GM19238 (cell line): Measurements from ENCODE around the gene LUZP2.

Experiments used
- DNase-seq: peaks from one replicate; pipeline ENCODE4 v3.0.0; 2011; ENCODE audit warnings: low spot score; ENCODE audit not compliant: insufficient read length

The LUZP2 gene

DNA sequence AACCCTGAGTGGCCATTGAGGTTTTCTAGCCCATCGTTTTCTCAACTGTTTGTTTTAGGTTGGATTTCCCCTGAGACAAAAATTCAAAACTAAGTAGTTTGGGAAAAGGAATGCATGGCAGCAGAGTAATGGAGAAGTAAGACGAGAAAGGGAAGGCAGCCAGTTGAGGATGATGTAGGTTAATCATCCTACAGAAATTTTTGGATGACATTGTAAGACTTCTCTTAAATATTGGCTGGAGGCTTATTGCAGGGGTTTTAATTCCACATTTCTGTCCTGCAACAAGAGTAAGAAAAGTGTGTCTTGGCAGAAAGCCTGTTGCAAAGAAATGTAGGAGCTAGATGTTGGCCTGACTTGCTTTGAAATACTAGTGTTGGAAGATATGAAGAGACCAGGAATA lies 308.8 kb downstream of the LUZP2 start:
- no peak for DNase-seq

GRCh38 chr11:24808173-24808572 lies 311.3 kb downstream of the LUZP2 start:
- no peak for DNase-seq

DNA sequence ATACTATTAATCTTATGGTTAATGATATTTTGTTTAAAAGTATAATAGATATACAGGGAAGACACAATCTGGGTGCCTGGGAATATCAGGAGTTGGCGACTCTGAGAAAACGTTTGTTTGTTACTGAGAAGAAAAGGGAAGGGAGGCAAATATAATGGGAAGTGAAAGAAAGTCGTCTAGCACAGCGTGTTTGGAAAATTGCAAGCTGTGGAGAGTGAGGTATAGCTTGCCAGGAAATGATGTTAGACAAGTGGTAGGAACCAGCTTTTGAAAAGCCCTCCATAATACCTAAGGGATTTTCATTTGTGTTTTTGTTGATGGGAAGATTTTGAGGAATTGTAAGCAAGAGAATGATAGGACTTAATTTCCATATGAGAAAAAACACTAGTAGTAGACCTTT lies 322.2 kb downstream of the LUZP2 start:
- DNase-seq = no peak

DNA sequence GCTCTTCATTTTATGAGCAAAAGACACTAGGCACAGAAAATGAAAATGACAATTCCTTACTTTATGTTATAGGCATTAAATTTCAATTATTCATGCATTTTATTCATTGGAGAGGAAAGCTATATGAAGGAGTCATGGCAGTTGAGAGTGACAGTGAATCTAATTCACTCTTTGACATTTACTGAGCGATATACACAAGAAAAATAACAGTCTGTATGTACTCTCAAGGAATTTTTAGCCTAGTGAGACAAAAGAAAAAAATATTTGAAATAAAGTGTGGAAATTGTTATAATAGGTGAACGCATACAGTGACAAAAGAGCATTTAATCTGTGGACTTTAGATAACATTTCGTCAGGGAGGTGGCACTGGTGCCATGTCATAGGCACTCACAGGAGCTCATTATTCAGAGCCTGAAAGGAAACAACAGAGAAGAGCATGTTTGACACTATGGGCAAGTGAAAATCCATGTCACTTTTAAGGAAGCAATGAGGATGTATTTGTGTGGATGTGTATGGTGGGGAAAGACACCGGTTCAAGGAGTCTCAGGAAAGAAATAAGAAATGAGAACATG lies 323.1 kb downstream of the LUZP2 start:
- DNase-seq = no peak

DNA sequence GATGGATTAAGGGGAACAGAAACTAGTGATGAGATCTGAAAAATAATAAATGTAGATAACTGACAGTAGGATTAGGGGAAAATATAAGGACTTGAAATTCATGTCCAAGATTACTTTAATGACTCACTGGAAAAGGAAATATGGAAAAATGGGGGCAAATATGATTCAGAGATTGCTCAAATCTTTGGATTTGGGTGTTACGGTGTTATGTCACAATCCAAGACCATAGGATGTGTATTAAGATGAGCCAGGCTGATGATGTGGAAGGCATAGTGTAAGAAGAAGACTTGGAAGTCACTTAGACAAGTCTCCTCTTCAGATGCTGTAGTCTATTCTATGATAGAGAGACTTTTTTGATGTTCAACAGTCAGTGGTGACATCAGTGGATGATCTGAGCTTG lies 323.7 kb downstream of the LUZP2 start:
- DNase-seq = no peak

DNA sequence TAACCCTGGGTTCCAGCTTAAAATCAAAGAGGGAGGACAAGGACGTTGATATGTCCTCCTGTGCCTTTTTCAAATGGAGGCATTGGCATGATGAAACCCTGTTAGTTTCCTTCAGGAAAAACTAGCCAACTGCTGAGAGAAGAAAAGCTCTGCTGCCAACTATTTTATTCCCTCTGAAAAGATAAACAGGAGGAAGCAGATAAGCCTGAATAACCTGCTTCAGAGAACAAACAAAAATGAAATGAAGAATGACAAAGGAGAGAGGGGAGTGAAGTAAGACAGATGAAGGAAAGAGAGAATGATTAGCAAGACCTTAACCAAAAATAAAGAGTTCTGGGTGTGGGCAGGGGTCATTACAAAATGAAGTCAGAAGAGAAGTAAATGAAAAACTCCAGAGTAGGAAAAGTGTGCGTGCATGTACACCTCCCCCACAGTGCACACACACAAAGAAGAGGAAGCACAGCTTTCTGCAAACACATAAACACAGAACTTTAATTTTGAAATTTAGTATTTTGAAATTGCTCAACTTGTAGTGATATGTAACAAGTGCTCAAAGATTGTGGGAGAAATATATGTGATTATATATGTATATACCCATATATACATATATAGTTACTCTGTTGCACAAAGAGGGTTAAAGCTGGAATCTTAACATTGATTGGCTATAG lies 332.2 kb downstream of the LUZP2 start:
- no peak for DNase-seq

- no peak for DNase-seq
Measured at GRCh38 chr11:24833573-24833972, 336.7 kb downstream of the LUZP2 start.

DNA sequence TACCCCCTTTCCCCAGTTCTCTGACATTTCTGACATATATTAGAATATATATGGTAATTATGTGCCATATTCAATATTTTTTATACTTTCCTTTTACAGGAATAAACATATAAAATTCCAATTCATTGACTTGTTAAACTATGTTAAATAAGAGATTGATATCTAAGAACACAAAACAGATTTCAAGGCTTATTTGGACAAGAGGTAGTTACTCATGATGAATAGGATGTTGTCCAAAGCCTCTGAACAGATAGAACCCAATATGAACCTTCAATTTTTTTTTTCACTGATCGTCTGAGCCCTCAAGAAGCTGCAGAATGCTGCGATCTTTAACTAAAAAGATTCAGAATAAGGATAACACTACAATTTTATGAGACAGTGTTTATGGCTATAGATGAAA lies 340.3 kb downstream of the LUZP2 start:
- DNase-seq = no peak

DNA sequence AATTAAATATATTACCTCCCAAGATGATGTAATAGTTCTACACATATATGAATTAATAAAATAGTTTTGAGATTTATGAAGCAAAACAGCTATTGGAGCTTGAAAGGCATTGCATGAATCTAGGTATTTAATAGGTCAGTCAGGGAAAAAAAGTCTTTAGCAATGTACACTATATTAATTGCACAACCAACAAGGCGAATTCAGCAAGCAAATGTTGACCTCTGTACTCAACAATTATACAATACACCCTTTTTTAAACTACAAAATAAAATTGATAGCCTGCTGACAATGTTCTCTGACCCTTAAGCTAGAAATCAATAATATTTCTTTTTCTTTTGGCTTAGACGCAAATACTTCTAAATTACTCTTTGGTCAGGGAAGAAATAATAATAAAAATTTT lies 345.5 kb downstream of the LUZP2 start:
- no peak for DNase-seq

- DNase-seq = no peak
Measured at GRCh38 chr11:24844406-24844805, 347.6 kb downstream of the LUZP2 start.

GRCh38 chr11:24848857-24849256 lies 352.0 kb downstream of the LUZP2 start:
- DNase-seq = no peak

GRCh38 chr11:24855951-24856350 lies 359.1 kb downstream of the LUZP2 start:
- DNase-seq = no peak

DNA sequence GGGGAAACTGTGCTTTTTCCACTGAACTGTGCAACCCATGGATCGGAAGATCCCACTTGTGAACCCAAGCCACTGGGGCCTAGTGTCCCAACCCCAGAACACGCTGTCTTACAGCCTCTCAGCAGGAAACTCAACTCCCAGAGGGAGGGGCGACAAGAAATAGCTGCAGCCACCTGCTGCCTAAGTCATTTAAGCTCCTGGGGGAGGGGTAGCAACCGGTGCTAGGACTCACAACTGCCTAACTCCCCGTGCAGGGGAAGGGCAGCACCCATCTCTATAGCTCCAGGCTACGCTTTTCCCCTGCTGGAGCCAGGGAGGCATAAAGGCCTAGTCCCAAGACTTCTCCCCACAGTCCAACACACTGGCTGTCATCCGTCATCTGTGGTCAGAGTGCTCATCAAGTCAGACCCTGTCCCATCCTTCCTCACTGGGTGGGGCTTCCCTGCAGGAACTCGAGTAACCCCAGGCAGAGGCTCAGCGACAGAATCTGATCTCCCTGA lies 363.0 kb downstream of the LUZP2 start:
- DNase-seq = no peak

DNA sequence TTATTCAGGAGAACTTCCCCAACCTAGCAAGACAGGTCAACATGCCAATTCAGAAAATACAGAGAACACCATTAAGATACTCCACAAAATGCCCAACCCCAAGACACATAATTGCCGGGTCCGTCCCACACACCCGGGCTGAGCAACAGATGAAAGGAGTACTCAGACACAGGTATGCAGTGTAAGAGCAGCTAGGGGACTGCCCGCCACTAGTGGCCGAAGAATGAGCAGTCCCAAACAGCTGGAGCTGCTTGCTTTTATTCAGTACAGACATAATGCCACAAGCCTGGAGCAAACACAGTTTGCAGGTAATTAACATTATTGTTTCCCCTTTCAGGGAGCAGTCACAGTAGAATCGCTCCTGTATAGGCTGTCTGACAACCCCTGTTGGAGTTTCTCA lies 364.6 kb downstream of the LUZP2 start:
- DNase-seq = no peak

- no peak for DNase-seq
Measured at GRCh38 chr11:24866743-24867142, 369.9 kb downstream of the LUZP2 start.

GRCh38 chr11:24870048-24870447 lies 373.2 kb downstream of the LUZP2 start:
- no peak for DNase-seq

GRCh38 chr11:24872186-24872585 lies 375.3 kb downstream of the LUZP2 start:
- DNase-seq = no peak

DNA sequence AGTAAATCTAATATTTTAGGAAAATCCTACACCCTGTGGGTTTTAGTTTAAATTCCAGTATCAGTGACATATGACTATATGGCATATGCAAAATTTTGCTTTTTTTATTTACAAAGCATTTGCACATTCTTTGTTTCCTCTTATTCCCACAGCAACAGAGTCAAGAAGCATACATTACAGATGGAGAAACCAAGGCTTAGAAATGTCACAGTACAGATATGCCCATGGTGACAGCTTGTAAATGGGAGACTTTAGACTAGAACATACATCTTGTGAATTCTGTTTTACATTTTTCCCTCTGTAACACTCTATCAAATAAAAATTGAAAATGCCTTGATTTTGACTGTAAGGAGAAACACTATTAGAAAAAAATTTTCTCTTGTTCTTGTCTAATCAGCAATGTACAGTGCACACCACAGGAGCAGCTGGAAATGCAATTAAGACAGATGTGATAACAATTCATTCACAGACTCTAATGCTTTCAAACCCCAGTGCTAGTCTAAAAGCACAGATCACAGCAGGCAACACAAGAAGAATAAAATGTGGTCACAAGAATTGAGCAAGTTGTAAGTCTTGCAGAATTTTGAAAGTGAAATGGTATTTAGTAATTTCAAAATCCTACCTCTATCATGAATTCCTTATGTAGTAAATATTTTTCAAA lies 375.9 kb downstream of the LUZP2 start:
- no peak for DNase-seq

DNA sequence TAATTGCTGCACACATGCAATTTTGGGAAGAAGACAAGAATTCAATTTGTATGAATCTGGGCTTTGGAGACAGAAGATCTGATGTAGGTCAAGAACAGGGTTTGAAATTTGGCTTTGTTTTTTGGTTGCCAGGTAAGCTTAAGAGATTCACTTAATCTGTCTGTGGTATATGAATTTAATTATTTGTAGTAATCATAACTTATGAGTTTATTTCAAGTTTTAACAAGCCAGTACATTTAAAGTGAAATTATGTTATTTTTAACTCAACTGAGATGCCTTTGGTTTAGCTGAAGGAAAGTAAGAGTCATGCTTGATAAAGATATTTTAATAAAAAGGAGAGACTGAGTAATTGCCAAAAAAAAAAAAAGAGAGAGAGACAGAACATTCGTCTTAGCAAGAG lies 384.1 kb downstream of the LUZP2 start:
- DNase-seq = no peak

DNA sequence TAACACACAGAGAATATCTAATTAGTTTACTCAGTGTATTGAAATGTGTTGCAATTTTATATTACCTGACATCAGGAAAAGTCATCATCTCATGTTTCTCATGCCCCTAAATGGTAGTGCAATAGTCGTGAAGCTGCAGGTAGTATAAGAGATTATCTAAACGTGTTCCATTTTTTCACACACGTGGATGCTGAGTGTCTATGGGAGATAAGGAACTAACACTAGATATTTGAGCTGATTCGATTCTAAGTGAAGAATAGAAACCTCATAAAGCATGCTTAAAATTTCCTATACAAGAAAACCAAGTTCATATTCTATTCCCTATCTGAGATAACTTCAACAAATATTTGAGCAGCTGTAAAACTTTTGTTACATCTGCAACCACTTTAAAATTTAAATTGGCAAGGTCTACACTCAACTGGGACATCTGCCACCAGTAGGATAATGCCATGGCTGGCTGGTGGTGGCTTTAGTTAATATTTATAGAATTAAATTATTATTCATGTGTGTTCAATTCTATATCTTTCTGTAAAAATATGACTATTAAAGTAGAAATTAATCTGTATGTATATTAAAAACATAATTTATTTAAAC lies 388.8 kb downstream of the LUZP2 start:
- DNase-seq = no peak

GRCh38 chr11:24886880-24887619 lies 390.2 kb downstream of the LUZP2 start:
- no peak for DNase-seq

DNA sequence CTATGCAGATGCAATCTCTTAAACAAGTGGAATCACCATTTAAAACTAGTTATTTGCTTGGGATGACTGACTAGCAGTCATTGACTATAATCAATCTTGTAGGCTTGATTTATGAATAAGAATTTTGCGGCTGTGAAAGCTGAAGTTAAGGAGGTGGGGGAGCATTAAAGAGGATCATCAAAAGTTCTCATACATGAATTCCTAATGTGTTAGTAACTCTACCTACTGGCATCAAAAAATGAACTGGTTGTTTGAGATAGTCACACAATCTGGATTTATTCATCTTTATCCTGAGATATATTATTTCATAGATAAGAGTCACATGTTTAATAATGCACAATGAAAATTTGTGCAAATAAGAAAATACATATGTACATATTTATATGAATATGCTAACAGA lies 393.6 kb downstream of the LUZP2 start:
- DNase-seq = no peak
